ENCODE measurements around the gene PAX3. TPM values are rescaled to one million over a fixed set of nuclear protein-coding genes. Genes with fewer than 3 reads are reported as not detected.

Gene PAX3
- polyA plus RNA-seq, 3 donors: not detected

GRCh38 chr2:222336442-222336841 is 37.6 kb upstream of the PAX3 start:
- Histone ChIP-seq H3K27ac (ENCODE audit: low read depth in 1 of 2, low read length in 2 of 2) (no peak overlapping the region), H3K36me3 (replicated peaks in 1 of 2; ENCODE audit: control insufficient read depth in 1 of 2, insufficient read depth in 2 of 2, low read length in 2 of 2) (no peaks in the 10 kb centered on the region), H3K9ac (ENCODE audit: insufficient read depth, low read length, poor library complexity, severe bottlenecking) (no peak overlapping the region), H3K79me2 (ENCODE audit: insufficient read depth, low read length) (no peaks in the 10 kb centered on the region), H3K4me3 (replicated peaks in 1 of 3; ENCODE audit: low read depth in 2 of 3, low read length in 3 of 3) (no peak overlapping the region), H3K9me3 (replicated peaks in 1 of 2; ENCODE audit: control insufficient read depth in 1 of 2, insufficient read depth in 1 of 2, low read length in 2 of 2) (peaks cover 3 to 6% of the 10 kb centered on the region in 2 donors), H3K4me2 (replicated peaks; ENCODE audit: extremely low read depth, low read length, poor library complexity, severe bottlenecking) (no peak overlapping the region), H2AFZ (ENCODE audit: insufficient read depth, low read depth, low read length, poor library complexity, severe bottlenecking) (no peak overlapping the region), H4K20me1 (ENCODE audit: insufficient read depth, low read length) (no peaks in the 10 kb centered on the region), H3K27me3 (ENCODE audit: control insufficient read depth in 2 of 2, insufficient read depth in 2 of 2, low read length in 2 of 2) (no peaks in the 10 kb centered on the region), H3K4me1 (ENCODE audit: control insufficient read depth in 1 of 2, insufficient read depth in 2 of 2, low read length in 2 of 2) (peaks cover 5 to 12% of the 10 kb centered on the region in 2 donors)
- no peak overlapping the region for H3K27ac Mint-ChIP-seq
- H3K4me3 Mint-ChIP-seq: no peak overlapping the region
- no peak for TF ChIP-seq CTCF (IDR thresholded peaks at IDR 0.05)
- peaks cover 0 to 3% (median 2%) of the 10 kb centered on the region in 3 donors for H3K27me3 Mint-ChIP-seq (ENCODE audit: low read depth in 3 of 3)
- DNase-seq: no peak
- peaks cover 9 to 20% (median 16%) of the 10 kb centered on the region in 7 donors for H3K9me3 Mint-ChIP-seq
- H3K36me3 Mint-ChIP-seq: peaks cover 4 to 7% of the 10 kb centered on the region in 2 donors
- intact Hi-C loops (cut with micrococcal nuclease): no loop called here
- peaks cover 12% of the 10 kb centered on the region for H3K4me1 Mint-ChIP-seq
- no CpG with 5 or more reads among the region's 1 CpG for WGBS (ENCODE audit: insufficient coverage)

- Histone ChIP-seq H3K4me2 (replicated peaks; ENCODE audit: extremely low read depth, low read length, poor library complexity, severe bottlenecking) (no peak overlapping the region), H2AFZ (ENCODE audit: insufficient read depth, low read depth, low read length, poor library complexity, severe bottlenecking) (no peak overlapping the region), H3K4me1 (ENCODE audit: control insufficient read depth in 1 of 2, insufficient read depth in 2 of 2, low read length in 2 of 2) (peaks cover 5 to 12% of the 10 kb centered on the region in 2 donors), H3K9ac (ENCODE audit: insufficient read depth, low read length, poor library complexity, severe bottlenecking) (no peak overlapping the region), H3K27ac (ENCODE audit: low read depth in 1 of 2, low read length in 2 of 2) (no peak overlapping the region), H3K36me3 (replicated peaks in 1 of 2; ENCODE audit: control insufficient read depth in 1 of 2, insufficient read depth in 2 of 2, low read length in 2 of 2) (no peaks in the 10 kb centered on the region), H3K4me3 (replicated peaks in 1 of 3; ENCODE audit: low read depth in 2 of 3, low read length in 3 of 3) (no peak overlapping the region), H4K20me1 (ENCODE audit: insufficient read depth, low read length) (no peaks in the 10 kb centered on the region), H3K27me3 (ENCODE audit: control insufficient read depth in 2 of 2, insufficient read depth in 2 of 2, low read length in 2 of 2) (peaks cover 0 to 3% of the 10 kb centered on the region in 2 donors), H3K79me2 (ENCODE audit: insufficient read depth, low read length) (no peaks in the 10 kb centered on the region), H3K9me3 (replicated peaks in 1 of 2; ENCODE audit: control insufficient read depth in 1 of 2, insufficient read depth in 1 of 2, low read length in 2 of 2) (peaks cover 5 to 6% of the 10 kb centered on the region in 2 donors)
- peaks cover 4 to 7% of the 10 kb centered on the region in 2 donors for H3K36me3 Mint-ChIP-seq
- no peak overlapping the region for H3K27ac Mint-ChIP-seq
- no CpG with 5 or more reads among the region's 2 CpGs for WGBS (ENCODE audit: insufficient coverage)
- H3K27me3 Mint-ChIP-seq (ENCODE audit: low read depth in 3 of 3): peaks cover 0 to 4% (median 3%) of the 10 kb centered on the region in 3 donors
- no peak for DNase-seq
- intact Hi-C loops (cut with micrococcal nuclease): no loop called here
- no peak for TF ChIP-seq CTCF (IDR thresholded peaks at IDR 0.05)
- no peak overlapping the region for H3K4me3 Mint-ChIP-seq
- peaks cover 10 to 22% (median 18%) of the 10 kb centered on the region in 7 donors for H3K9me3 Mint-ChIP-seq
- peaks cover 12% of the 10 kb centered on the region for H3K4me1 Mint-ChIP-seq
These were observed 36.1 kb upstream of the PAX3 start for GRCh38 chr2:222334914-222335313.

Measured in CD14-positive monocyte (primary cell).